ENCODE data around the gene WDR73. TPM values are rescaled to one million over a fixed set of nuclear protein-coding genes. Genes with fewer than 3 reads are reported as not detected.

Gene WDR73
- total RNA-seq, 1 experiment from 2014 or later: 35.6 TPM

GRCh38 chr15:84599906-84600305 is 54.2 kb downstream of the WDR73 start:
- Histone ChIP-seq H3K9me2 (ENCODE audit: insufficient read depth) (no peaks in the 10 kb centered on the region), H3K27me3 (ENCODE audit: insufficient read depth, low read length) (no peaks in the 10 kb centered on the region), H3K79me2 (ENCODE audit: insufficient read depth, low read length) (peaks cover 8% of the 10 kb centered on the region; the same call in 1 of the 2 replicates), H3K4me2 (ENCODE audit: low read length) (peak overlapping the region; percentile 34; the same call in 1 of the 2 replicates), H4K20me1 (ENCODE audit: insufficient read depth) (no peaks in the 10 kb centered on the region), H3K27ac (ENCODE audit: low read depth, low read length) (no peak overlapping the region), H3K4me1 (ENCODE audit: control insufficient read depth in 1 of 2, insufficient read depth in 2 of 2, low read length in 2 of 2) (peaks cover 2 to 11% of the 10 kb centered on the region in 2 experiments), H3K36me3 (ENCODE audit: control insufficient read depth in 1 of 2, insufficient read depth in 2 of 2, low read length in 2 of 2) (peaks cover 4 to 8% of the 10 kb centered on the region in 2 experiments; a peak in 3 of 4 replicates), H3K9ac (ENCODE audit: low read length) (no peak overlapping the region), H2AFZ (ENCODE audit: low read depth, low read length, poor library complexity, severe bottlenecking) (peak overlapping the region; percentile 79), H3K4me3 (replicated peaks in 1 of 2; ENCODE audit: low read depth in 1 of 2, low read length in 2 of 2) (no peak overlapping the region), H3K9me3 (ENCODE audit: control insufficient read depth in 1 of 2, insufficient read depth in 1 of 2, low read depth in 1 of 2, low read length in 2 of 2) (no peaks in the 10 kb centered on the region)
- DNase-seq (ENCODE audit: low read depth, low spot score): no peak
- CTCF ChIA-PET: interaction anchor here (1.0 kb wide), 1 partner anchor 12 kb away, joined by 3 read pairs; no protein-coding TSS in a partner anchor
- POLR2A ChIA-PET: interaction anchor here (0.8 kb wide), 1 partner anchor 20 kb away, joined by 3 read pairs; no protein-coding TSS in a partner anchor
- TF ChIP-seq ZNF274 (IDR thresholded peaks at IDR 0.05; ENCODE audit: low read depth, low read length): no peak
- TF ChIP-seq FOSL1 (IDR thresholded peaks at IDR 0.05; ENCODE audit: low read depth): no peak
- no peak for TF ChIP-seq RAD21 (IDR thresholded peaks at IDR 0.05; ENCODE audit: low read depth)
- TF ChIP-seq EZH2phosphoT487 (IDR thresholded peaks at IDR 0.05; ENCODE audit: borderline replicate concordance): no peak
- TF ChIP-seq REST (IDR thresholded peaks at IDR 0.05; ENCODE audit: low read depth): no peak
- TF ChIP-seq POLR2AphosphoS5 (IDR thresholded peaks at IDR 0.05; ENCODE audit: low read depth, low read length): no peak
- no peak for TF ChIP-seq ZBTB33 (IDR thresholded peaks at IDR 0.05; ENCODE audit: extremely low read depth, insufficient replicate concordance, low read length)
- no peak for TF ChIP-seq MAX (IDR thresholded peaks at IDR 0.05)
- TF ChIP-seq CTCF (IDR thresholded peaks at IDR 0.05 in 2 of 3, conservative IDR thresholded peaks at IDR 0.05 in 1 of 3; ENCODE audit: borderline replicate concordance in 1 of 3, insufficient read depth in 1 of 3, low read depth in 2 of 3, low read length in 2 of 3): no peak
- TF ChIP-seq CEBPB (IDR thresholded peaks at IDR 0.05; ENCODE audit: low read depth): no peak
- TF ChIP-seq TCF7L2 (IDR thresholded peaks at IDR 0.05; ENCODE audit: borderline replicate concordance, extremely low read depth, insufficient read depth, insufficient read length): no peak
- no peak for TF ChIP-seq JUND (IDR thresholded peaks at IDR 0.05)
- no peak for TF ChIP-seq POLR2A (IDR thresholded peaks at IDR 0.05; ENCODE audit: borderline replicate concordance, extremely low read depth, insufficient read depth, insufficient read length)
- TF ChIP-seq YY1 (IDR thresholded peaks at IDR 0.05; ENCODE audit: extremely low read depth, insufficient replicate concordance, low read depth, low read length): no peak
- intact Hi-C loops (cut with micrococcal nuclease): loop anchor here (2.0 to 10.0 kb wide), 4 partner anchors 32 to 447 kb away; no protein-coding TSS in a partner anchor
- RAD21 ChIA-PET (ENCODE audit: low non-redundant PET in 1 of 2, low total read pairs in 2 of 2, uncharacterized antibody in 2 of 2, unreplicated experiment in 2 of 2): no interaction called here
- no TSS peak for BruUV-seq (replicated peaks)
- no peak for ATAC-seq
